Measurements from ENCODE around the gene RRP1B. TPM values are rescaled to one million over a fixed set of nuclear protein-coding genes. Genes with fewer than 3 reads are reported as not detected.

RRP1B gene
- total and polyA plus RNA-seq, 2 of the 13 experiments (the other 11 are each of a cell fraction or from before 2014, with no cell fraction given), result 16.3 to 46.2 TPM

- no peak overlapping the region for H2AFZ ChIP-seq (ENCODE audit: low read length)
- no peak overlapping the region for H3K4me3 ChIP-seq (replicated peaks in 1 of 3; ENCODE audit: insufficient read depth in 1 of 3, low read depth in 2 of 3, low read length in 3 of 3)
- no peaks in the 10 kb centered on the region for H3K36me3 ChIP-seq (replicated peaks in 1 of 2; ENCODE audit: control insufficient read depth in 1 of 2, insufficient read depth in 2 of 2, low read length in 2 of 2)
- ChIA-PET CTCF (ENCODE audit: low intra/inter-chr PET ratio, low total read pairs) (no interaction called here), POLR2A (no interaction called here)
- no peaks in the 10 kb centered on the region for H3K27me3 ChIP-seq (ENCODE audit: control insufficient read depth in 1 of 2, insufficient read depth in 2 of 2, low read length in 2 of 2)
- no peak overlapping the region for H3K4me2 ChIP-seq (ENCODE audit: low read depth, low read length)
- ATAC-seq (no peak), FAIRE-seq (no peak), DNase-seq (ENCODE audit: low spot score) (no peak)
- no peaks in the 10 kb centered on the region for H3K9me3 ChIP-seq (ENCODE audit: low read length)
- no peak overlapping the region for H3K9ac ChIP-seq (ENCODE audit: insufficient read depth, low read depth, low read length)
- no peak overlapping the region for H3K27ac ChIP-seq (ENCODE audit: extremely low read length, insufficient read depth, low read length)
- in situ Hi-C loops (cut with HindIII; ENCODE audit: extremely low pct_ligation_motif_present, low pct_unique_long_range_greater_than_20kb), result no loop called here
- peaks cover 2% of the 10 kb centered on the region for H3K4me1 ChIP-seq (ENCODE audit: insufficient read depth, low read length)
- 90% methylated on average over 5 of the region's 5 CpGs for WGBS (ENCODE audit: low lambda C conversion rate)
- H3K79me2 ChIP-seq (ENCODE audit: insufficient read depth, low read length), result no peaks in the 10 kb centered on the region
- intact Hi-C loops (cut with micrococcal nuclease; ENCODE audit: unreplicated experiment), result no loop called here
- no peaks in the 10 kb centered on the region for H4K20me1 ChIP-seq (ENCODE audit: insufficient read depth, low read length)
- no TSS peak for BruUV-seq (replicated peaks)
- TF ChIP-seq ETS1 (CRISPR knock-in tag; IDR thresholded peaks at IDR 0.05), result no peak
- peak; percentile 77 for TF ChIP-seq MNT (IDR thresholded peaks at IDR 0.05)
These were observed 26.9 kb upstream of the RRP1B start for GRCh38 chr21:43632373-43632905.

GRCh38 chr21:43634618-43635017 is 24.7 kb upstream of the RRP1B start:
- in situ Hi-C loops (cut with HindIII; ENCODE audit: extremely low pct_ligation_motif_present, low pct_unique_long_range_greater_than_20kb) (no loop called here), intact Hi-C loops (cut with micrococcal nuclease; ENCODE audit: unreplicated experiment) (no loop called here)
- Histone ChIP-seq H4K20me1 (ENCODE audit: insufficient read depth, low read length) (no peaks in the 10 kb centered on the region), H3K36me3 (replicated peaks in 1 of 2; ENCODE audit: control insufficient read depth in 1 of 2, insufficient read depth in 2 of 2, low read length in 2 of 2) (no peaks in the 10 kb centered on the region), H3K4me2 (ENCODE audit: low read depth, low read length) (no peak overlapping the region), H3K9me3 (ENCODE audit: low read length) (no peaks in the 10 kb centered on the region), H2AFZ (ENCODE audit: low read length) (no peak overlapping the region), H3K9ac (ENCODE audit: insufficient read depth, low read depth, low read length) (no peak overlapping the region), H3K27me3 (ENCODE audit: control insufficient read depth in 1 of 2, insufficient read depth in 2 of 2, low read length in 2 of 2) (no peaks in the 10 kb centered on the region), H3K79me2 (ENCODE audit: insufficient read depth, low read length) (no peaks in the 10 kb centered on the region), H3K4me1 (ENCODE audit: insufficient read depth, low read length) (peaks cover 14% of the 10 kb centered on the region), H3K27ac (ENCODE audit: extremely low read length, insufficient read depth, low read length) (no peak overlapping the region), H3K4me3 (replicated peaks in 1 of 3; ENCODE audit: insufficient read depth in 1 of 3, low read depth in 2 of 3, low read length in 3 of 3) (no peak overlapping the region)
- ATAC-seq (no peak), DNase-seq (ENCODE audit: low spot score) (no peak), FAIRE-seq (no peak)
- 90% methylated on average over 4 of the region's 5 CpGs for WGBS (ENCODE audit: low lambda C conversion rate)
- ChIA-PET POLR2A (no interaction called here), CTCF (ENCODE audit: low intra/inter-chr PET ratio, low total read pairs) (no interaction called here)
- no TSS peak for BruUV-seq (replicated peaks)
- TF ChIP-seq IRX3 (CRISPR knock-in tag; IDR thresholded peaks at IDR 0.05; ENCODE audit: borderline replicate concordance, low read depth), result no peak
- TF ChIP-seq ESRRA (CRISPR knock-in tag; IDR thresholded peaks at IDR 0.05; ENCODE audit: low read depth), result no peak
- no peak for TF ChIP-seq MBD4 (IDR thresholded peaks at IDR 0.05; ENCODE audit: borderline replicate concordance, low read length)
- TF ChIP-seq MYNN (CRISPR knock-in tag; IDR thresholded peaks at IDR 0.05; ENCODE audit: low read depth), result no peak
- no peak for TF ChIP-seq MTERF4 (CRISPR knock-in tag; IDR thresholded peaks at IDR 0.05)
- TF ChIP-seq ZNF383 (CRISPR knock-in tag; IDR thresholded peaks at IDR 0.05; ENCODE audit: borderline replicate concordance), result no peak
- no peak for TF ChIP-seq ZNF205 (CRISPR knock-in tag; IDR thresholded peaks at IDR 0.05)
- TF ChIP-seq LBX2 (CRISPR knock-in tag; IDR thresholded peaks at IDR 0.05; ENCODE audit: borderline replicate concordance), result no peak
- no peak for TF ChIP-seq HDAC1 (CRISPR knock-in tag; IDR thresholded peaks at IDR 0.05)
- no peak for TF ChIP-seq MAF1 (CRISPR knock-in tag; IDR thresholded peaks at IDR 0.05; ENCODE audit: borderline replicate concordance)
